Measurements from ENCODE around the gene KRTAP5-3.

The KRTAP5-3 gene

GRCh38 chr11:1566381-1567051 lies 41.7 kb downstream of the KRTAP5-3 start:
- no peak for DNase-seq (ENCODE audit: extremely low read depth in 1 of 2, low read depth in 1 of 2)

- DNase-seq (ENCODE audit: extremely low read depth in 1 of 2, low read depth in 1 of 2) = no peak
Observed at GRCh38 chr11:1565904-1566247, 42.4 kb downstream of the KRTAP5-3 start.

GRCh38 chr11:1565173-1565903 lies 42.9 kb downstream of the KRTAP5-3 start:
- no peak for DNase-seq (ENCODE audit: extremely low read depth in 1 of 2, low read depth in 1 of 2)

GRCh38 chr11:1564535-1565172 lies 43.6 kb downstream of the KRTAP5-3 start:
- DNase-seq (ENCODE audit: extremely low read depth in 1 of 2, low read depth in 1 of 2) = no peak

GRCh38 chr11:1563697-1564534 lies 44.3 kb downstream of the KRTAP5-3 start:
- no peak for DNase-seq (ENCODE audit: extremely low read depth in 1 of 2, low read depth in 1 of 2)

GRCh38 chr11:1563149-1563638 lies 45.1 kb downstream of the KRTAP5-3 start:
- DNase-seq (ENCODE audit: extremely low read depth in 1 of 2, low read depth in 1 of 2) = no peak

- no peak for DNase-seq (ENCODE audit: extremely low read depth in 1 of 2, low read depth in 1 of 2)
Observed at GRCh38 chr11:1562469-1563148, 45.7 kb downstream of the KRTAP5-3 start.

- DNase-seq (ENCODE audit: extremely low read depth in 1 of 2, low read depth in 1 of 2) = no peak
Observed at GRCh38 chr11:1561955-1562354, 46.3 kb downstream of the KRTAP5-3 start.

GRCh38 chr11:1561266-1561665 lies 47.0 kb downstream of the KRTAP5-3 start:
- DNase-seq (ENCODE audit: extremely low read depth in 1 of 2, low read depth in 1 of 2) = no peak

- DNase-seq (ENCODE audit: extremely low read depth in 1 of 2, low read depth in 1 of 2) = no peak
Observed at GRCh38 chr11:1560649-1561251, 47.5 kb downstream of the KRTAP5-3 start.

- no peak for DNase-seq (ENCODE audit: extremely low read depth in 1 of 2, low read depth in 1 of 2)
Observed at GRCh38 chr11:1560002-1560648, 48.1 kb downstream of the KRTAP5-3 start.

- DNase-seq (ENCODE audit: extremely low read depth in 1 of 2, low read depth in 1 of 2) = no peak
Observed at GRCh38 chr11:1559111-1559951, 48.9 kb downstream of the KRTAP5-3 start.

GRCh38 chr11:1558775-1559110 lies 49.5 kb downstream of the KRTAP5-3 start:
- no peak for DNase-seq (ENCODE audit: extremely low read depth in 1 of 2, low read depth in 1 of 2)

GRCh38 chr11:1557904-1558774 lies 50.1 kb downstream of the KRTAP5-3 start:
- DNase-seq (ENCODE audit: extremely low read depth in 1 of 2, low read depth in 1 of 2) = no peak
